H1 (cell line): Measurements from ENCODE around the gene TNFRSF6B. TPM values are rescaled to one million over a fixed set of nuclear protein-coding genes. Genes with fewer than 3 reads are reported as not detected.

Experiments
- CBX5 ChIP-seq: fragments of 300-800, 300-1000 bp; sonication (generic); IDR thresholded peaks from 2 replicates; pipeline ENCODE4 v1.7.1; 2016; ENCODE audit warnings: antibody characterized with exemption, low read length, low read depth
- CREB1 ChIP-seq: IDR thresholded peaks from 2 replicates; pipeline ENCODE4 v1.6.1; 2012; ENCODE audit warnings: inconsistent platforms
- POLR2AphosphoS5 ChIP-seq: IDR thresholded peaks from 2 replicates; pipeline ENCODE4 v1.6.1; 2011; ENCODE audit warnings: low read depth, low read length
- polyA plus RNA-seq, 7 experiments: library from polyadenylated mRNA; depleted of rRNA in 3 of 7; stranded (reverse) in 5 of 7; unstranded in 2 of 7; fragments of >200 nt in 5 of 7; fragments of 200-250 nt in 2 of 7; gene quantifications; 1 replicate in 5 of 7; 2 replicates in 1 of 7; 4 replicates in 1 of 7; pipeline versions ENCODE4 v1.2.1 to v1.2.3, GENCODE V29; 2011 to 2013; ENCODE audit warnings: missing spikeins in 2 of 7, mixed read lengths in 2 of 7
- total RNA-seq: library from RNA; stranded (reverse); fragmentation: NEBNext Ultra II Directional; extraction: Animal tissue kit (Norgen Biotek cat#: 25700); gene quantifications from 2 replicates; pipeline ENCODE4 v1.2.1, GENCODE V29; 2021

The TNFRSF6B gene
- total and polyA plus RNA-seq, 2 of the 8 experiments (the other 6 are each of a cell fraction or from before 2014, with no cell fraction given), result 3.1 TPM; not detected in 1

DNA sequence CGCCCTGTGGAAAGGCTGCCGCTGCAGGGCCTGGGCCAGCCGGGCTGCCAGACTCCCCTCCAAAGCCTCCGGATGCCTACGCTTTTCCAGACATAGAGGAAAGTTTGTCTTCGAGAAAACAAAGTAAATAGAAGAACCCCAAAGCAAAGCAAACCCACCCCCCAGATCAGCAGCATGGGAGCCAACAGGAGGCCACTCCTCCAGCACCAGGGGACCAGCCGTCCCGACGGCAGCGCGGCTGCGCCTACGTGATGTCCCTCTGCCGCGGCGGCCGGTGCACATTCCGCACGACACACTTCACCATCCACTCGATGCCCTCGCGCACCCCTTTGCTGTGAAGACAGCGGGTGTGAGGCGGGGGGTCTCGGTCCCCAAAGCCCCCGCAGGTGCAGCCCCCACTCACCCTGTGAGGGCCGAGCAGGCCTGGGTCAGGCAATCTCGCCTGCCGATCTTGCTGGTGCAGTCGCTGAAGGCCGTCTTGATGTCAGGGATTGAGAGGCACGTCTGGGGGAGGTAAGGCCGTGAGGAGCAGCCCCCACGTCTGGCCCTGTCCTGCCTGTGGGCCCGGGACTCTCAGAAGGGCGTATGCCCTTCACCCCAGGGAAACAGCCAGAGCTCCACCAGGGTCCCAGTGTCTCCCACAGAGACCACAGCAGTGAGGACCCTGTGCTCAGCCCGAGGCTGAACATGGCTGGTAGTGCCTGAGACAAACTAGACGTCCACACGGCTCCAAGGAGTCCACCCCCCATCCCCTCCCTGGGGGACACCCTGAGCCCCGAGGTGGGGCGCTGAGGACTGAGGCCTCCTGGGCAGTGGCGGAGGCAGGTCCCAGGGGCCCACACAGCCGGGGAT is 4.0 kb downstream of the TNFRSF6B start (continued):
- TF ChIP-seq CBX5 (no peak), POLR2AphosphoS5 (no peak; the same call in 1 of the 2 replicates), CREB1 (no peak)
- TF ChIP-seq, all 59 proteins: peak for 0
